ENCODE data around the gene TPCN2.

GRCh38 chr11:69135420-69136363 lies 87.0 kb downstream of the TPCN2 start:
- TF ChIP-seq CTCF (IDR thresholded peaks at IDR 0.05) (no peak), POLR2A (IDR thresholded peaks at IDR 0.05) (no peak)
